SK-N-SH treated with all-trans-retinoic acid at 6 μM for 48 hours (cell line): ENCODE results near the gene EPHA8.

ENCODE experiments used
- ARNTL ChIP-seq: fragments of 450-650 bp; formaldehyde crosslinking; IDR thresholded peaks from 2 replicates; pipeline ENCODE4 v1.5.0; 2020; ENCODE audit warnings: low read depth, mild to moderate bottlenecking, moderate library complexity, borderline replicate concordance
- BACH2 ChIP-seq: fragments of 250-450 bp; sonication (Bioruptor Pico); IDR thresholded peaks from 2 replicates; pipeline ENCODE4 v1.9.0; 2021; ENCODE audit warnings: mild to moderate bottlenecking, borderline replicate concordance
- ESRRG ChIP-seq: fragments of 250-450 bp; sonication (Bioruptor Pico); IDR thresholded peaks from 2 replicates; pipeline ENCODE4 v1.6.1; 2021; ENCODE audit warnings: mild to moderate bottlenecking
- OSR1 ChIP-seq: fragments of 250-450 bp; sonication (Bioruptor Pico); IDR thresholded peaks from 2 replicates; pipeline ENCODE4 v1.8.0; 2022; ENCODE audit warnings: moderate library complexity, mild to moderate bottlenecking, inconsistent platforms
- RARB ChIP-seq: fragments of 250-450 bp; sonication (Bioruptor Pico); IDR thresholded peaks from 2 replicates; pipeline ENCODE4 v1.8.0; 2021; ENCODE audit warnings: mild to moderate bottlenecking, moderate library complexity
- SNAI2 ChIP-seq: fragments of 250-450 bp; sonication (Bioruptor Pico); IDR thresholded peaks from 2 replicates; pipeline ENCODE4 v1.5.0; 2020; ENCODE audit warnings: mild to moderate bottlenecking, moderate library complexity
- ZC3H10 ChIP-seq: fragments of 250-450 bp; sonication (Bioruptor Pico); IDR thresholded peaks from 2 replicates; pipeline ENCODE4 v1.5.1; 2021; ENCODE audit warnings: mild to moderate bottlenecking, moderate library complexity
- ZFP3 ChIP-seq: fragments of 250-450 bp; sonication (Bioruptor Pico); IDR thresholded peaks from 2 replicates; pipeline ENCODE4 v1.5.0; 2020; ENCODE audit warnings: mild to moderate bottlenecking, moderate library complexity
- ZFP30 ChIP-seq: fragments of 450-650 bp; formaldehyde crosslinking; IDR thresholded peaks from 2 replicates; pipeline ENCODE4 v1.5.0; 2022; ENCODE audit warnings: mild to moderate bottlenecking, moderate library complexity
- TF ChIP-seq, protein P1 (sequence below): fragments of 250-450 bp; sonication (Bioruptor Pico); IDR thresholded peaks from 2 replicates; pipeline ENCODE4 v1.5.0; 2020; ENCODE audit warnings: mild to moderate bottlenecking, moderate library complexity
- TF ChIP-seq, protein P2 (sequence below): fragments of 250-450 bp; sonication (Bioruptor Pico); IDR thresholded peaks from 2 replicates; pipeline ENCODE4 v1.5.1; 2020; ENCODE audit warnings: low read depth, mild to moderate bottlenecking, moderate library complexity

DNA sequence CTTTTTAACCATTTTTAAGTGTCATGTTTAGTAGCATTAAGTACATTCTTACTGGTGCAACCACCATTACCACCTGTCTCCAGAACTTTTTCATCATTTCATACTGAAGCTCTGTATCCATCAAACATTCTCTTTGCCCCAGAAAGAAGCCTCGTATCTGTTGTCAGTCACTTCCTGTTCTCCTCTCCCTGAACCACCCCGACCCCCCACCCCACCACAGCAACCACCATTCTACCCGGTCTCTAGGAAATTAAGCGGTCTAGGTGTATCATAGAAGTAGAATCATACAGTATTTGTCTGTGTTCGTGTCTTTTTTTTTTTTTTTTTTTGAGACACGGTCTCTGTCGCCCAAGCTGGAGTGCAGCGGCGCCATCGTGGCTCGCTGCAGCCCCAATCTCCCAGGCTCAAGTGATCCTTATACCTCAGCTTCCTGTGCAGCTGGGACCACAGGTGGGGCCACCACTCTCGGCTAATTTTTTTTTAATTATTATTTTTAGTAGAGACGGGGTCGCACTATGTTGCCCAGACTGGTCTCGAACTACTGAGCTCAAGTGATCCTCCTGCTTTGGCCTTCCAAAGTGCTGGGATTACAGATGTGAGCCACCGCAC lies 23.7 kb upstream of the EPHA8 start:
- TF ChIP-seq ZFP3 (no peak), ZFP30 (CRISPR knock-in tag) (no peak), BACH2 (CRISPR knock-in tag) (no peak), SNAI2 (CRISPR knock-in tag) (no peak), ARNTL (CRISPR knock-in tag) (no peak), OSR1 (no peak), ZC3H10 (CRISPR knock-in tag) (no peak), ESRRG (no peak), RARB (no peak)
- TF ChIP-seq, protein P1, sequence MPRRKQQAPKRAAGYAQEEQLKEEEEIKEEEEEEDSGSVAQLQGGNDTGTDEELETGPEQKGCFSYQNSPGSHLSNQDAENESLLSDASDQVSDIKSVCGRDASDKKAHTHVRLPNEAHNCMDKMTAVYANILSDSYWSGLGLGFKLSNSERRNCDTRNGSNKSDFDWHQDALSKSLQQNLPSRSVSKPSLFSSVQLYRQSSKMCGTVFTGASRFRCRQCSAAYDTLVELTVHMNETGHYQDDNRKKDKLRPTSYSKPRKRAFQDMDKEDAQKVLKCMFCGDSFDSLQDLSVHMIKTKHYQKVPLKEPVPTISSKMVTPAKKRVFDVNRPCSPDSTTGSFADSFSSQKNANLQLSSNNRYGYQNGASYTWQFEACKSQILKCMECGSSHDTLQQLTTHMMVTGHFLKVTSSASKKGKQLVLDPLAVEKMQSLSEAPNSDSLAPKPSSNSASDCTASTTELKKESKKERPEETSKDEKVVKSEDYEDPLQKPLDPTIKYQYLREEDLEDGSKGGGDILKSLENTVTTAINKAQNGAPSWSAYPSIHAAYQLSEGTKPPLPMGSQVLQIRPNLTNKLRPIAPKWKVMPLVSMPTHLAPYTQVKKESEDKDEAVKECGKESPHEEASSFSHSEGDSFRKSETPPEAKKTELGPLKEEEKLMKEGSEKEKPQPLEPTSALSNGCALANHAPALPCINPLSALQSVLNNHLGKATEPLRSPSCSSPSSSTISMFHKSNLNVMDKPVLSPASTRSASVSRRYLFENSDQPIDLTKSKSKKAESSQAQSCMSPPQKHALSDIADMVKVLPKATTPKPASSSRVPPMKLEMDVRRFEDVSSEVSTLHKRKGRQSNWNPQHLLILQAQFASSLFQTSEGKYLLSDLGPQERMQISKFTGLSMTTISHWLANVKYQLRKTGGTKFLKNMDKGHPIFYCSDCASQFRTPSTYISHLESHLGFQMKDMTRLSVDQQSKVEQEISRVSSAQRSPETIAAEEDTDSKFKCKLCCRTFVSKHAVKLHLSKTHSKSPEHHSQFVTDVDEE, result no peak
- TF ChIP-seq, protein P2, sequence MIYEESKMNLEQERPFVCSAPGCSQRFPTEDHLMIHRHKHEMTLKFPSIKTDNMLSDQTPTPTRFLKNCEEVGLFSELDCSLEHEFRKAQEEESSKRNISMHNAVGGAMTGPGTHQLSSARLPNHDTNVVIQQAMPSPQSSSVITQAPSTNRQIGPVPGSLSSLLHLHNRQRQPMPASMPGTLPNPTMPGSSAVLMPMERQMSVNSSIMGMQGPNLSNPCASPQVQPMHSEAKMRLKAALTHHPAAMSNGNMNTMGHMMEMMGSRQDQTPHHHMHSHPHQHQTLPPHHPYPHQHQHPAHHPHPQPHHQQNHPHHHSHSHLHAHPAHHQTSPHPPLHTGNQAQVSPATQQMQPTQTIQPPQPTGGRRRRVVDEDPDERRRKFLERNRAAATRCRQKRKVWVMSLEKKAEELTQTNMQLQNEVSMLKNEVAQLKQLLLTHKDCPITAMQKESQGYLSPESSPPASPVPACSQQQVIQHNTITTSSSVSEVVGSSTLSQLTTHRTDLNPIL (CRISPR knock-in tag), result no peak
